Measurements from ENCODE around the gene PADI3. TPM values are rescaled to one million over a fixed set of nuclear protein-coding genes. Genes with fewer than 3 reads are reported as not detected.

Gene PADI3
- total and polyA plus RNA-seq, 11 donors, result not detected

- DNase-seq (no peak), ATAC-seq (no peak)
- no peaks in the 10 kb centered on the region for H3K36me3 ChIP-seq
- intact Hi-C loops (cut with DNase I), result no loop called here
- TF ChIP-seq CTCF (IDR thresholded peaks at IDR 0.05) (no peak), POLR2A (IDR thresholded peaks at IDR 0.05) (no peak)
- WGBS, 4 donors, result 70 to 73% (median 72%) methylated on average over 5 of the region's 5 CpGs
- peaks cover 0 to 4% (median 0%) of the 10 kb centered on the region in 12 donors for H3K9me3 ChIP-seq
- peaks cover 0 to 31% (median 0%) of the 10 kb centered on the region in 9 donors for H3K27me3 ChIP-seq
- H3K4me3 ChIP-seq, result no peak overlapping the region
- H3K27ac ChIP-seq, result no peak overlapping the region
- H3K4me1 ChIP-seq, result no peaks in the 10 kb centered on the region
These were observed 80.0 kb downstream of the PADI3 start for GRCh38 chr1:17328855-17329254.

- intact Hi-C loops (cut with DNase I), result loop anchor here in 2 of 10 donors (10.0 kb wide), 1 partner anchor 205 kb away; no protein-coding TSS in a partner anchor
- no peaks in the 10 kb centered on the region for H3K4me1 ChIP-seq
- no peak for DNase-seq
These were observed 80.7 kb downstream of the PADI3 start for GRCh38 chr1:17329610-17330009.

GRCh38 chr1:17330856-17331255 is 82.0 kb downstream of the PADI3 start:
- TF ChIP-seq CTCF (IDR thresholded peaks at IDR 0.05) (no peak), POLR2A (IDR thresholded peaks at IDR 0.05) (no peak)
- peaks cover 0 to 33% (median 0%) of the 10 kb centered on the region in 9 donors for H3K27me3 ChIP-seq
- intact Hi-C loops (cut with DNase I), result loop anchor here in 2 of 10 donors (10.0 kb wide), 1 partner anchor 206 kb away; no protein-coding TSS in a partner anchor
- no peaks in the 10 kb centered on the region for H3K4me1 ChIP-seq
- peaks cover 0 to 4% (median 0%) of the 10 kb centered on the region in 12 donors for H3K9me3 ChIP-seq
- ATAC-seq (no peak), DNase-seq (no peak)
- no peak overlapping the region for H3K4me3 ChIP-seq
- no peak overlapping the region for H3K27ac ChIP-seq
- 56 to 77% (median 67%) methylated on average over 7 of the region's 7 CpGs for WGBS, 4 donors
- H3K36me3 ChIP-seq, result no peaks in the 10 kb centered on the region

More at GRCh38 chr1:17329610-17330009, 80.7 kb downstream of the PADI3 start:
- TF ChIP-seq POLR2A (IDR thresholded peaks at IDR 0.05), result no peak
- no peak for TF ChIP-seq CTCF (IDR thresholded peaks at IDR 0.05)
- H3K9me3 ChIP-seq, result peaks cover 0 to 4% (median 0%) of the 10 kb centered on the region in 12 donors
- H3K4me3 ChIP-seq, result no peak overlapping the region
- 72 to 81% (median 76%) methylated on average over 4 of the region's 4 CpGs for WGBS, 4 donors
- no peak overlapping the region for H3K27ac ChIP-seq
- H3K27me3 ChIP-seq, result peaks cover 0 to 31% (median 0%) of the 10 kb centered on the region in 9 donors
- no peaks in the 10 kb centered on the region for H3K36me3 ChIP-seq
- no peak for ATAC-seq

GRCh38 chr1:17333081-17333480 is 84.2 kb downstream of the PADI3 start:
- TF ChIP-seq POLR2A (IDR thresholded peaks at IDR 0.05) (no peak), CTCF (IDR thresholded peaks at IDR 0.05) (no peak)
- Histone ChIP-seq H3K9me3 (peaks cover 0 to 4% (median 0%) of the 10 kb centered on the region in 12 donors), H3K27ac (no peak overlapping the region), H3K4me3 (no peak overlapping the region), H3K27me3 (peaks cover 0 to 47% (median 0%) of the 10 kb centered on the region in 9 donors), H3K36me3 (no peaks in the 10 kb centered on the region), H3K4me1 (no peaks in the 10 kb centered on the region)
- DNase-seq (no peak), ATAC-seq (no peak)
- 87 to 92% (median 88%) methylated on average over 8 of the region's 8 CpGs for WGBS, 4 donors
- intact Hi-C loops (cut with DNase I), result loop anchor here in 2 of 10 donors (10.0 kb wide), 1 partner anchor 208 kb away; no protein-coding TSS in a partner anchor

Small RNA genes within 50 kb of the gene (microRNA-seq; reads per million reads assigned to microRNA genes)
- gene MIR3972, result 0 reads per million in 4 donors

Other genes starting within 250 kb of the PADI3 start
- 10 to 100 TPM in 8 of 9 donors, 1 to 10 TPM in 1; 7.3 to 37.2 (median 15.6) TPM for gene ATP13A2, start 237.2 kb upstream of the PADI3 start, total RNA-seq
- 10 to 100 TPM in 1 of 2 donors, 1 to 10 TPM in 1; 7.6 to 27.5 TPM for gene ATP13A2, start 237.2 kb upstream of the PADI3 start, polyA plus RNA-seq
- gene SDHB, start 195.1 kb upstream of the PADI3 start, total RNA-seq, result 100 to 1,000 TPM; 226 to 617 (median 341) TPM
- 100 to 1,000 TPM; 174 to 305 TPM for gene SDHB, start 195.1 kb upstream of the PADI3 start, polyA plus RNA-seq
- gene PADI2, start 129.6 kb upstream of the PADI3 start, total RNA-seq, result 1 to 10 TPM in 1 of 9 donors, under 1 TPM in 8; 0.12 to 2.0 (median 0.69) TPM
- gene PADI2, start 129.6 kb upstream of the PADI3 start, polyA plus RNA-seq, result under 1 TPM; 0.08 to 0.10 TPM
- gene PADI1, start 44.0 kb upstream of the PADI3 start, total RNA-seq, result not detected
- under 1 TPM in 1 of 2 donors, not detected in 1; 0.04 TPM for gene PADI1, start 44.0 kb upstream of the PADI3 start, polyA plus RNA-seq
- 1 to 10 TPM in 2 of 9 donors, under 1 TPM in 5, not detected in 2; 0.25 to 2.3 (median 0.42) TPM for gene PADI4, start 59.1 kb downstream of the PADI3 start, total RNA-seq
- under 1 TPM; 0.08 to 0.35 TPM for gene PADI4, start 59.1 kb downstream of the PADI3 start, polyA plus RNA-seq
- gene PADI6, start 123.1 kb downstream of the PADI3 start, total RNA-seq, result not detected
- gene PADI6, start 123.1 kb downstream of the PADI3 start, polyA plus RNA-seq, result not detected
- 10 to 100 TPM in 7 of 9 donors, 1 to 10 TPM in 2; 7.9 to 39.1 (median 14.3) TPM for gene RCC2, start 190.6 kb downstream of the PADI3 start, total RNA-seq
- gene RCC2, start 190.6 kb downstream of the PADI3 start, polyA plus RNA-seq, result 10 to 100 TPM in 1 of 2 donors, 1 to 10 TPM in 1; 6.1 to 15.2 TPM

All from heart left ventricle (tissue), 16 donors.